22Rv1 (cell line): ENCODE data around the gene ST6GAL2.

Source experiments
- CTCF ChIP-seq: fragments of 450-650 bp; IDR thresholded peaks from 2 replicates; pipeline ENCODE4 v1.5.1; 2017; ENCODE audit warnings: mild to moderate bottlenecking
- ZFX ChIP-seq: fragments of 450-650 bp; IDR thresholded peaks from 2 replicates; pipeline ENCODE4 v1.6.1; 2017; ENCODE audit warnings: antibody characterized with exemption, borderline replicate concordance

DNA sequence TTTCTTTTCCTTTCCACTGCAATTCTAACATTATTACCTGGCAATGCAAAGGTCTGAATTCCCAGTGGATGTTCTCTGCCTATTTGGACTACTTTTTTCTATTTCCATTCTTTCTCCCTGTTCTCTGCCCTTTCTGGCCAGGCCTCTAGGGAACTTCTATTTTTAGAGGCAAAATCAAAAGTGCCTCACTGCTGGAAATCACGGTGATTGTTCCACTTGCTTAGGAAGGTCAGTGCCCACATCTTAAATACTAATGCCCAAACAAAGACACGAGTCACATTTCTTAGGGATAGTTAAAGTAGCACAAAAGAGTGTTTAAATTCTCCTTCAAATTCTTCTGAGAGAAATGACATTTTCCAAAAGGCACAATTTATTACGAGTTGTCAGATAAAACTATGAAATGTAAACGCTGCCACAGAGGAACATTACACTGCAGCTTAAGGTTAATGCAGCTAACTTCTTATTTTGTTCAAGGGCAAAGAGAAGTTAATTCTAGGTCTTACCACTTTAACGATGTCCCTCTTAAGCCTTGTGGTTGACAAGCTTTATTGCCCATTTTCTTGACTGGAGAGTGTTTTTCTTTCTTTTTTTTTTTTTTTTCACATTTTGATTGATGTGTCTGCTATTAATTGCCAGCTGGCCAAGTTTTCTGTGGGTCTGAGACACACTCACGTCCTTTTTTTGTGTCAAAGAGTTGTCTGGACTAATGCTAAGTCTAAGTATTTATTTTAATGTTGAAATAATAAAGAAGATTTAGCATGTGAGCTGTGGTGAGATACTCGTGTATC lies 34.7 kb downstream of the ST6GAL2 start:
- TF ChIP-seq CTCF (no peak), ZFX (no peak)
